HepG2 (cell line): ENCODE measurements around the gene MPG.

ENCODE experiments used
- EZH2 ChIP-seq: conservative IDR thresholded peaks from 2 replicates; pipeline ENCODE4 v1.6.1; 2012; ENCODE audit warnings: mild to moderate bottlenecking, low read depth, low read length, moderate library complexity
- HDAC1 ChIP-seq: sonication (generic); formaldehyde crosslinking; IDR thresholded peaks from 2 replicates; pipeline ENCODE4 v1.5.1; 2020; ENCODE audit warnings: mild to moderate bottlenecking, missing genetic modification reagents
- HHEX ChIP-seq: IDR thresholded peaks from 2 replicates; pipeline ENCODE4 v1.6.1; 2016; ENCODE audit warnings: control low read depth
- SRSF1 ChIP-seq: fragments of 200-400 bp; formaldehyde crosslinking; optimal IDR thresholded peaks from 2 replicates; pipeline ENCODE3; 2017; ENCODE audit warnings: mild to moderate bottlenecking, low read depth, low read length, moderate library complexity
- ZNF205 ChIP-seq: IDR thresholded peaks from 2 replicates; pipeline ENCODE4 v1.6.1; 2018; ENCODE audit warnings: missing biosample characterization, missing genetic modification reagents
- ZNF24 ChIP-seq: fragments of 450-650 bp; IDR thresholded peaks from 2 replicates; pipeline ENCODE4 v1.6.1; 2017; ENCODE audit warnings: antibody characterized with exemption, mild to moderate bottlenecking
- ZNF777 ChIP-seq: sonication (generic); formaldehyde crosslinking; IDR thresholded peaks from 2 replicates; pipeline ENCODE4 v1.4.0; 2020; ENCODE audit warnings: missing genetic modification reagents
- ZNF839 ChIP-seq: sonication (generic); formaldehyde crosslinking; IDR thresholded peaks from 2 replicates; pipeline ENCODE4 v1.4.0; 2020; ENCODE audit warnings: missing genetic modification reagents, mild to moderate bottlenecking, borderline replicate concordance
- TF ChIP-seq, protein P1 (sequence below): sonication (generic); formaldehyde crosslinking; IDR thresholded peaks from 2 replicates; pipeline ENCODE4 v1.5.0; 2020; ENCODE audit warnings: missing genetic modification reagents
- TF ChIP-seq, protein P2 (sequence below): sonication (generic); formaldehyde crosslinking; IDR thresholded peaks from 2 replicates; pipeline ENCODE4 v1.9.0; 2021; ENCODE audit warnings: missing genetic modification reagents, borderline replicate concordance
- TF ChIP-seq, protein P3 (sequence below): IDR thresholded peaks from 2 replicates; pipeline ENCODE4 v1.6.1; 2016; ENCODE audit warnings: missing compliant biosample characterization, missing genetic modification reagents, borderline replicate concordance
- TF ChIP-seq, protein P4 (sequence below): sonication (generic); formaldehyde crosslinking; IDR thresholded peaks from 2 replicates; pipeline ENCODE4 v1.5.1; 2020; ENCODE audit warnings: missing genetic modification reagents, mild to moderate bottlenecking, borderline replicate concordance
- TF ChIP-seq, protein P5 (sequence below): IDR thresholded peaks from 2 replicates; pipeline ENCODE4 v1.6.1; 2012; ENCODE audit warnings: inconsistent platforms

DNA sequence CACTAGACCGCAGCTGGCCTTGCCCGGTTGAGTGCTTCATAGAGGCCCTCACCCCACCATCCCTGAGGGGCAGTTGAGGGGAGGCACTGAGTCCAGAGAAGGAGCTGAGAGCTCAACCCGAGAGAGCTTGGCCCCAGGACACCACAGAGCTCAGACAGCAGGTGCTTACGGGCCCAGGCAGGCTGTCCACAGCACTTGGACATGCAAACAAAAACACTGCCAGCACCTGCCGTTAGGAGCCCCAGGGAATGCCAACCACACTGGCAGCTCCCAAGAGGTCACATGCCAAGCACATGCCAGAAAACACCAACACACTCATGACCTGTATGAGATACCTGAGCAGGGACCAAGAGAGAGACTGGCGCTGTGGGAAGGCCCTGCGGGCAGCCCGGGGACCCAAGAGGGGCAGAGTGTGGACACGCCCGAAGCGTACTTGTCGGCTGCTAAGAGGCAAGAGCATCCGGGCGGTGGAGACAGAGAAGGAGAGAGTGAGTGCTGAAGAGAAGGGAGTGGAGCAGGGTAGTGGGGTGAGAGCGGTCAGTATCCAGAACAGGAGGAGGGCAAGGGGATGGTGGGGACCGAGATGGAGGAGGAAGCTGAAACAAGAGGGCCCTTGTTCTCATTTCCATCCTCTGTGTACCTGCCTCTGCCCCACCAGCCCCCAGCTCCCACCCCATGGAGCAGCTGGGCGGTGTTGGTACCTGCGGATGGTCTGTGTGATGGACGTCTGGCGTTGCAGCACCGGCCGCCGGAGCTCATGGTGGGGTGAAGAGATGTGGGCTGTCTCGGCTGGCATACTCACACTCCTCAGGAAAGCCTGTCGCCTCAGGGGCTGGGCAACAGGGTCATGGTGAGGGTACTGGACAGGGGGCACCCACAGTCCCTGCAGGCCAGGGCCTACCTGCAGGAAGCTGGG is 13.8 kb upstream of the MPG start:
- TF ChIP-seq ZNF777 (CRISPR knock-in tag) (no peak), ZNF24 (no peak), SRSF1 (no peak), ZNF205 (CRISPR knock-in tag) (no peak), EZH2 (no peak), HDAC1 (CRISPR knock-in tag) (no peak), ZNF839 (CRISPR knock-in tag) (no peak), HHEX (CRISPR knock-in tag) (no peak)
- TF ChIP-seq, protein P1, sequence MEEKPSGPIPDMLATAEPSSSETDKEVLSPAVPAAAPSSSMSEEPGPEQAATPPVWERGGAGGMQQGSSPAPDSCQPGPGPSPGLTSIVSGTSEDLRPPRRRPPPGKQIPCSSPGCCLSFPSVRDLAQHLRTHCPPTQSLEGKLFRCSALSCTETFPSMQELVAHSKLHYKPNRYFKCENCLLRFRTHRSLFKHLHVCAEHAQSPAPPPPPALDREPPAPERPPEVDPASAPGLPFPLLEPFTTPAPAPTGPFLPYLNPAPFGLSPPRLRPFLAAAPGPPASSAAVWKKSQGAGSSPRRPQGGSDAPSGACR (CRISPR knock-in tag), result no peak
- TF ChIP-seq, protein P2, sequence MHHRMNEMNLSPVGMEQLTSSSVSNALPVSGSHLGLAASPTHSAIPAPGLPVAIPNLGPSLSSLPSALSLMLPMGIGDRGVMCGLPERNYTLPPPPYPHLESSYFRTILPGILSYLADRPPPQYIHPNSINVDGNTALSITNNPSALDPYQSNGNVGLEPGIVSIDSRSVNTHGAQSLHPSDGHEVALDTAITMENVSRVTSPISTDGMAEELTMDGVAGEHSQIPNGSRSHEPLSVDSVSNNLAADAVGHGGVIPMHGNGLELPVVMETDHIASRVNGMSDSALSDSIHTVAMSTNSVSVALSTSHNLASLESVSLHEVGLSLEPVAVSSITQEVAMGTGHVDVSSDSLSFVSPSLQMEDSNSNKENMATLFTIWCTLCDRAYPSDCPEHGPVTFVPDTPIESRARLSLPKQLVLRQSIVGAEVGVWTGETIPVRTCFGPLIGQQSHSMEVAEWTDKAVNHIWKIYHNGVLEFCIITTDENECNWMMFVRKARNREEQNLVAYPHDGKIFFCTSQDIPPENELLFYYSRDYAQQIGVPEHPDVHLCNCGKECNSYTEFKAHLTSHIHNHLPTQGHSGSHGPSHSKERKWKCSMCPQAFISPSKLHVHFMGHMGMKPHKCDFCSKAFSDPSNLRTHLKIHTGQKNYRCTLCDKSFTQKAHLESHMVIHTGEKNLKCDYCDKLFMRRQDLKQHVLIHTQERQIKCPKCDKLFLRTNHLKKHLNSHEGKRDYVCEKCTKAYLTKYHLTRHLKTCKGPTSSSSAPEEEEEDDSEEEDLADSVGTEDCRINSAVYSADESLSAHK, result no peak
- TF ChIP-seq, protein P3, sequence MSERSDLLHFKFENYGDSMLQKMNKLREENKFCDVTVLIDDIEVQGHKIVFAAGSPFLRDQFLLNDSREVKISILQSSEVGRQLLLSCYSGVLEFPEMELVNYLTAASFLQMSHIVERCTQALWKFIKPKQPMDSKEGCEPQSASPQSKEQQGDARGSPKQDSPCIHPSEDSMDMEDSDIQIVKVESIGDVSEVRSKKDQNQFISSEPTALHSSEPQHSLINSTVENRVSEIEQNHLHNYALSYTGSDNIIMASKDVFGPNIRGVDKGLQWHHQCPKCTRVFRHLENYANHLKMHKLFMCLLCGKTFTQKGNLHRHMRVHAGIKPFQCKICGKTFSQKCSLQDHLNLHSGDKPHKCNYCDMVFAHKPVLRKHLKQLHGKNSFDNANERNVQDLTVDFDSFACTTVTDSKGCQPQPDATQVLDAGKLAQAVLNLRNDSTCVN (CRISPR knock-in tag), result no peak
- TF ChIP-seq, protein P4, sequence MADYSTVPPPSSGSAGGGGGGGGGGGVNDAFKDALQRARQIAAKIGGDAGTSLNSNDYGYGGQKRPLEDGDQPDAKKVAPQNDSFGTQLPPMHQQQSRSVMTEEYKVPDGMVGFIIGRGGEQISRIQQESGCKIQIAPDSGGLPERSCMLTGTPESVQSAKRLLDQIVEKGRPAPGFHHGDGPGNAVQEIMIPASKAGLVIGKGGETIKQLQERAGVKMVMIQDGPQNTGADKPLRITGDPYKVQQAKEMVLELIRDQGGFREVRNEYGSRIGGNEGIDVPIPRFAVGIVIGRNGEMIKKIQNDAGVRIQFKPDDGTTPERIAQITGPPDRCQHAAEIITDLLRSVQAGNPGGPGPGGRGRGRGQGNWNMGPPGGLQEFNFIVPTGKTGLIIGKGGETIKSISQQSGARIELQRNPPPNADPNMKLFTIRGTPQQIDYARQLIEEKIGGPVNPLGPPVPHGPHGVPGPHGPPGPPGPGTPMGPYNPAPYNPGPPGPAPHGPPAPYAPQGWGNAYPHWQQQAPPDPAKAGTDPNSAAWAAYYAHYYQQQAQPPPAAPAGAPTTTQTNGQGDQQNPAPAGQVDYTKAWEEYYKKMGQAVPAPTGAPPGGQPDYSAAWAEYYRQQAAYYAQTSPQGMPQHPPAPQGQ (CRISPR knock-in tag), result no peak
- TF ChIP-seq, protein P5, sequence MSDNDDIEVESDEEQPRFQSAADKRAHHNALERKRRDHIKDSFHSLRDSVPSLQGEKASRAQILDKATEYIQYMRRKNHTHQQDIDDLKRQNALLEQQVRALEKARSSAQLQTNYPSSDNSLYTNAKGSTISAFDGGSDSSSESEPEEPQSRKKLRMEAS, result no peak
